Dermis blood vessel endothelial cell (primary cell): ENCODE data around the gene HES7. TPM values are rescaled to one million over a fixed set of nuclear protein-coding genes. Genes with fewer than 3 reads are reported as not detected.

Source experiments
- DNase-seq: peaks from one replicate; pipeline ENCODE4 v3.0.0; 2010
- total RNA-seq: library from RNA; depleted of rRNA; stranded (reverse); fragments of >200 nt; gene quantifications from 2 replicates; pipeline ENCODE4 v1.2.3, GENCODE V29; 2014

The HES7 gene
- total RNA-seq, 1 donor from 2014 or later, result not detected

- no peak for DNase-seq
These were observed 19.1 kb upstream of the HES7 start for GRCh38 chr17:8142887-8143580.

DNA sequence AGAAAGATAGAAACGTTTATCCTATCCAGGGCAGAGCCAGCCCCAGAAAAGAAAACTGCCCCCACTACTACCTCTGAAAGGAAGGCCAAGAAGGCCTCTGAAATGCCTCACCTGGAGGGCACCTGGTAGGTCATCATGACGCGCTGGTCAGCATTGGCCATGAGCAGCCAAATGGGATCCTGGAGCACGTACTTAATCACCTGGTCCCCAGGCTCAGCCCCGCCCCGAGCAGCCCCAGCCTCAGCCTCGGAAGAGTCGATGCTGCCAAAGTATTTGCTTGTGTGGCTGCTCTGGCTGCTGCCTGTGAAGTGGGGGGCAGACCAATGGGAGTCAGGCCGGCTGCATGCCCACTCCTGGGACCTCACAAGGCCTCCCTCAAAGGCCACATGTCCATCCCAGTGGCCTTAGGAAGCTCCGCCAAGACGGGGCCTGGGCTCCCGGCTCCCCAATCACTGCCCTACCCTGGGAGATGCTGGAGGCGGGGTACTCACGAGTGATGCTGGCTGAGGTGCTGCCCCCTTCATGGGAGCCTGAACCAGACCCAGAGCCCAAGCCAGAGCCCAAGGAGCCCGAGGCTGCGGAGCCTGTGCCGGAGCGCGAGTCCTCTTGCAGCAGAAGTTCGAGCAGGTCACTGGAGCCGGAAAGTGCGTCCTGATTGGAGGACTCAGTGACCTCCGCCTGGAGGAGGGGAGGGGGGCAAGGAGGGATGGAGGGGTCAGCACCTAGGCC, 18.4 kb upstream of the HES7 start:
- DNase-seq, result no peak

- DNase-seq, result no peak
These were observed 17.8 kb upstream of the HES7 start for GRCh38 chr17:8141741-8142140.

- no peak for DNase-seq
These were observed 17.1 kb upstream of the HES7 start for GRCh38 chr17:8141045-8141444.

DNA sequence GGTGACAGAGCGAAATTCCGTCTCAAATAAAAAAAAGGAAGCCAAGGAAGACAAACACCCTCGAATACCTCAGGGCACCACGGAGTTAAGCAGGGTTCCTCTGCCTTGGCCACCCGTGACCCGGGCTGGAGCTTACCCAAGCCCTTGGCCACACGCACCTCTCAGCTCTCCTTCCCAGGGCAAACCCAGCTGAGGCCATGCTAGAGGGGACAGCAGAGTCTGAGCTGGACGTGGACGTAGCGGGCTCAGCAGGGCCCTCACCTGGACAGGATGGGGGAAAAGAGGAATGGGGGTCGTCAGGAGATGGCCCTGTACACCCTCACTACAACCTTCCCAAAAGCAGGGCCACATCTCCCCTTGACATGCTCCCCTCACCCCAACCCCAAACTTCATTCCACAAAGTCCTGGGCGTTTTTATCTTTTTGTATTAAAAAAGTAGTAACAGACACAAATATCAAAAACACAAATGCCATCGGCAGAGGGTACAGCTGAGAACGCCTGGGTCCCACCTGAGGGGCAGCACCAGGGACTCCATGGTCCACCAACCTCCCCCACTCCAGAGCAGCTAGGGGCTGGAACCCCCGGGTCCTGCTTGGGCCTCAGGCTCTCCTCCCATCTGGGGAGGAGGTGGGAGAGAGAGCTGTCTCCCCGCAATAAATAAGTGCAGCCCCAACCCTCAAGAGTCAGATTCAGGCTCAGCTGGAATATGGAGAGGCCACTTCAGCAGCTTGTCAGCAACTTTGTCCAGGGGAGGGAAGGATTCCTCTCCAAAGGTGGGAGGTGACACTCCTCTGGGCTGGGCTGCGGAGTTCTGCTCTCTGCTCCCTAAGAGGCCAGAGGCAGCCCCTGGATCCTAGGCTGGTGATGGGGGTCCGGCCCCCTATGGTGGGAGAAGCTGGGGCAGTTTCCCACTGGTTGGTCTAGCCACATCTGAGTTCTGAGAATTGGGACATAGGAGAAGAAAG, 16.4 kb upstream of the HES7 start:
- no peak for DNase-seq

GRCh38 chr17:8138672-8139371, 14.9 kb upstream of the HES7 start:
- DNase-seq, result peak; percentile 97

DNA sequence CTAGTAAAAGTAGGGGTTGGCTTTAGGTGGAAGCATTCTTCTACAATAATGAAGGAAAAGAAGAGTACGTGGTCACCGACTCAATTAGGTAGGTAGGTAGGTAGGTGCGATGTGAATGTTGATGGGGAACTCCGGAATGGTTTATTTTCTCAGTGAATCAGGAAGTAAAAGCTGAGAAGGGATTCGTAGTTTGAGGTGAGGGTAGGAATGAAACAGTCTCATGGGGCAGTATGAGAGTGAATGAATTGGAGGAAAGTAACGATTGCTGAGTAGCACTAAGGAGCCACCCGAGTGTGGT, 14.4 kb upstream of the HES7 start:
- DNase-seq, result no peak

GRCh38 chr17:8137645-8138373, 13.9 kb upstream of the HES7 start:
- DNase-seq, result no peak

GRCh38 chr17:8133941-8134340, 10.0 kb upstream of the HES7 start:
- no peak for DNase-seq

DNA sequence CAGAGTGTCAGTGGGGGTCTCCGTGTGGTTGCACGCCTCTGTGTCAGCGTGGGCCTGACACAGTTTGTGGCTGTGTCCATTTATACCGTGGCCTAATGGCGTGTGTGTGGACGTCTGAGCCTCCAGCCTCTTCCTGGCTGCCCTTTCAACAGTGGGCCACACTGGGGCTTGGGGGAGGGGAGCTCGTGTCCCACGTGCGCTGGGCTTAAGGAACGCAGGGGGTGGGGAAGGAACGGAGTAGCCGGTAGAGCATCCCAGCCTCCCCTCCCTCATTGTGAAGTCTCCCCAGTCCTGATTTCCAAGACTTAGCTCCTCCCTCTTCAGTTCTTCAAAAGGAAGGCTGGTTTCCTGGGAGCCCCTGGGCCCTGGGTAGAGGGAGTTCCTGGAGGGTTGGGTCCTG, 9.5 kb upstream of the HES7 start:
- no peak for DNase-seq

- no peak for DNase-seq
These were observed 8.0 kb upstream of the HES7 start for GRCh38 chr17:8131844-8132441.

- no peak for DNase-seq
These were observed 4.3 kb upstream of the HES7 start for GRCh38 chr17:8128125-8128784.

- DNase-seq, result peak; percentile 34
These were observed 2.7 kb upstream of the HES7 start for GRCh38 chr17:8126491-8127066.

DNA sequence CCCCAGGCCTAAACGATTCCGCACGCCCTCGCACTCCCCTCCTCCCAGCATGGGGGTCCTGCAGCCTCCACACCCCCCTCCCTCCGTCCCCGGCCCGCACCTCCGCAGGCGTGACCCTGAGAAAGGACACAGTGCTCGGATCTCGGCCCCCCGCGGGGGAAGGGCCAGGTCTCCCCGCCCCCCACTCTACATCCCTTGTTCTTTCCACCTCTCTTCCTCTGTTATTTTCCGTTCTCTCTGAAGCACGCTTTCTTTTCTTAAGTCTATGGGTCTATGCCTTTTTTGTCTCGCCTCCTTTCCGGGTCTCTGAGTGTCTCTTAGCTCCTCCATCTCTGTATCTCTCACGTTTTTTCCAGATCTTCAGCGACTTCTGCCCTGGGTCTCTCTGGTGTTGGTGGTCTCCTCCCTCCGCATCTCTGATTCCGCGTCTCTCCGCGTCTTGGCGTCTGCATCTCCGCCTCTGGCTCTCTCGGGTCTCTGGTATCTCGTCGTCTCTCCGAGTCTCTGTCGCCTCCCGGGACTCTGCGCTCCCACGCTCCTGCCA, 2.1 kb upstream of the HES7 start:
- DNase-seq, result no peak

DNA sequence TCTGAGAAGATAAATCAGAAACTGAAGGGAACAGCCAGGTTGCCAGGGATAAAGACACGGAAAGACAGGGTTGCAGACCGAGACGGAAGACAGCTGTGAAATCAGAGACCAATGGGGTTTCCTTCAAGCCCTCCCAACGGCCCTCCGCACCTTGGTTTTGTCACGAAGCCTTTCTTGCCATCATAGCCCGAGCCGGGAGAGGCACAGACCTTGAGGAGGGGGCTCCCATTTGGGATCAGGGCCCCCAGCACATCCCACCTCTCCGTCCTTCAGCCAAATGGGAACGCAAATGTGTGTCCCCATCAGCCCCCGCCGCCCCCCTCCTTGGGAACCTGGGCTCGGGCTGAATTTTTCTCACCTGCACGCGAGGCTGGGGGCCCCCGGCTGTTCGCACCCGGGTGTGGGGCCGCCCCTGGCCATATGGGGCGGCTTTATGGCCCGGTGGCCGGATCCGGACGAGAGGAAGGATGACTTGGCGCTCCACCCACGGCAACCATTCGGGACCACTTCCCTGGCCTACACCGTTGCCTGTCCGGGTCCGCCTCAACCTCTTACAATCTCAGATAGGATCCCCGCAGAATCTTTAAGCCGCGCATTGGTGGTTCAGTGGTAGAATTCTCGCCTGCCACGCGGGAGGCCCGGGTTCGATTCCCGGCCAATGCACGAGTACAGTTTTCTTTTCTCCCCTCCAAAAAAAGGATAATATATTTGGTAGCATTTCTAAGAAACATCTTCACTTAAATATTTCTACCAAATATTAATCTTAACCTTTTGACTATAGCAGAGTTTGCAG, 1.4 kb upstream of the HES7 start:
- peak; percentile 76 for DNase-seq

- peak; percentile 18 for DNase-seq
These were observed 646 bp upstream of the HES7 start for GRCh38 chr17:8124350-8125153.

GRCh38 chr17:8122924-8123694, 797 bp downstream of the HES7 start:
- DNase-seq, result peak; percentile 46

DNA sequence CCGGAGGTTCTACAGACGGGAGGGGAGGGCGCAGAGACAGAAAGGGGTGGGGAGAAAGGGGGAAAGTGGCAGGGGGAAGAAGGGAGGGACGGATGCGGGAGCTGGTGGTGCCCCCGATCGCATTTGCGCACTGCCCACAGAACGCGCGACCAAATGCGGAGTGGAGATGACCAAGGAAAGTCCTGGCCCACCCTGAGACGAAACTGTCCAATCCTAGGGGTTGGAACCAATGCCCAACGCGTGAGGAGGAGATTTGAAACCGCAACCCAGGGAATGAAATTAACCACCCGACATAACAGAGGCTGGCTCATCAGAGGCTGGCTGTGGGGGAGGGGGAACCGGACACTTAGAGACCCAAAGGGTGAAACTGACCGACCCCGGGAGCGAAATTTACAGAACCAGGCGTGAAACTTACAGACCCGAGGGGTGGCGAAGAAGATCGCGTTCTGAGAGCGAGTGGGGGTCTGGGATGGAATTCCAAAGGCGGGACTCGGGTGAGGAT, 1.4 kb downstream of the HES7 start:
- peak; percentile 39 for DNase-seq
